ENCODE results near the gene GANAB.
A peak's percentile ranks its signal among the peaks of the same experiment; 100 is the strongest.

Gene GANAB

GRCh38 chr11:62671236-62671607 lies 24.8 kb upstream of the GANAB start:
- no peaks in the 10 kb centered on the region for H3K9me3 Mint-ChIP-seq
- H3K4me3 Mint-ChIP-seq: peak overlapping the region; percentile 99
- TF ChIP-seq CTCF (IDR thresholded peaks at IDR 0.05): no peak
- H3K4me1 Mint-ChIP-seq: peaks cover 49% of the 10 kb centered on the region
- no peak for DNase-seq
- peaks cover 23% of the 10 kb centered on the region for H3K36me3 Mint-ChIP-seq (ENCODE audit: low read depth)
- H3K27me3 Mint-ChIP-seq (ENCODE audit: low read depth, poor library complexity): no peaks in the 10 kb centered on the region
- peak overlapping the region; percentile 98 for H3K27ac Mint-ChIP-seq

- Mint-ChIP-seq H3K27ac (peak overlapping the region; percentile 50), H3K27me3 (ENCODE audit: low read depth, poor library complexity) (no peaks in the 10 kb centered on the region), H3K9me3 (no peaks in the 10 kb centered on the region), H3K4me3 (peak overlapping the region; percentile 99), H3K4me1 (peaks cover 55% of the 10 kb centered on the region), H3K36me3 (ENCODE audit: low read depth) (peaks cover 16% of the 10 kb centered on the region)
- no peak for DNase-seq
- no peak for TF ChIP-seq CTCF (IDR thresholded peaks at IDR 0.05)
These were observed 23.2 kb upstream of the GANAB start for GRCh38 chr11:62669420-62670161.

- Mint-ChIP-seq H3K36me3 (ENCODE audit: low read depth) (peaks cover 23% of the 10 kb centered on the region), H3K27me3 (ENCODE audit: low read depth, poor library complexity) (no peaks in the 10 kb centered on the region), H3K4me3 (peak overlapping the region; percentile 98), H3K4me1 (peaks cover 46% of the 10 kb centered on the region), H3K9me3 (no peaks in the 10 kb centered on the region), H3K27ac (peak overlapping the region; percentile 57)
- DNase-seq: no peak
- TF ChIP-seq CTCF (IDR thresholded peaks at IDR 0.05): no peak
These were observed 21.0 kb upstream of the GANAB start for GRCh38 chr11:62667460-62667859.

GRCh38 chr11:62666259-62666926 lies 20.0 kb upstream of the GANAB start:
- no peaks in the 10 kb centered on the region for H3K9me3 Mint-ChIP-seq

GRCh38 chr11:62665599-62666258 lies 19.3 kb upstream of the GANAB start:
- H3K4me3 Mint-ChIP-seq: peak overlapping the region; percentile 98
- no peaks in the 10 kb centered on the region for H3K27me3 Mint-ChIP-seq (ENCODE audit: low read depth, poor library complexity)
- peaks cover 30% of the 10 kb centered on the region for H3K4me1 Mint-ChIP-seq
- H3K9me3 Mint-ChIP-seq: no peaks in the 10 kb centered on the region
- TF ChIP-seq CTCF (IDR thresholded peaks at IDR 0.05): no peak
- peaks cover 29% of the 10 kb centered on the region for H3K36me3 Mint-ChIP-seq (ENCODE audit: low read depth)
- H3K27ac Mint-ChIP-seq: peak overlapping the region; percentile 99
- no peak for DNase-seq

More at GRCh38 chr11:62666259-62666926, 20.0 kb upstream of the GANAB start:
- DNase-seq: no peak
- peaks cover 27% of the 10 kb centered on the region for H3K36me3 Mint-ChIP-seq (ENCODE audit: low read depth)
- H3K27me3 Mint-ChIP-seq (ENCODE audit: low read depth, poor library complexity): no peaks in the 10 kb centered on the region
- peak overlapping the region; percentile 98 for H3K4me3 Mint-ChIP-seq
- H3K4me1 Mint-ChIP-seq: peaks cover 37% of the 10 kb centered on the region
- peak overlapping the region; percentile 19 for H3K27ac Mint-ChIP-seq
- no peak for TF ChIP-seq CTCF (IDR thresholded peaks at IDR 0.05)
